GM23338 (cell line): ENCODE data around the gene DCDC1.

Experiments
- CREB1 ChIP-seq: fragments of 250-450 bp; sonication (Bioruptor Pico); IDR thresholded peaks from 2 replicates; pipeline ENCODE4 v1.5.0; 2020; ENCODE audit warnings: low read depth, mild to moderate bottlenecking, moderate library complexity
- CTCF ChIP-seq, 2 experiments: fragments of 200-600 bp in 1 of 2; sonication (generic) in 1 of 2; conservative IDR thresholded peaks; 2 replicates each; pipeline versions ENCODE4 v1.5.1 to v1.6.1; 2016 to 2017; ENCODE audit warnings: antibody characterized with exemption in 2 of 2, low read depth in 2 of 2, mild to moderate bottlenecking in 2 of 2, moderate library complexity in 1 of 2
- EZH2 ChIP-seq: fragments of 200-600 bp; sonication (generic); IDR thresholded peaks from one replicate; pipeline ENCODE4 v1.8.0; 2017; ENCODE audit warnings: antibody characterized with exemption, mild to moderate bottlenecking, low read depth; ENCODE audit not compliant: unreplicated experiment
- EZH2phosphoT487 ChIP-seq: fragments of 200-600 bp; sonication (generic); IDR thresholded peaks from one replicate; pipeline ENCODE4 v1.8.1; 2018; ENCODE audit warnings: antibody characterized with exemption; ENCODE audit not compliant: unreplicated experiment
- POLR2AphosphoS5 ChIP-seq: IDR thresholded peaks from 2 replicates; pipeline ENCODE4 v1.6.1; 2016; ENCODE audit warnings: antibody characterized with exemption, low read depth
- STAT1 ChIP-seq: IDR thresholded peaks from one replicate; pipeline ENCODE4 v1.6.1; 2016; ENCODE audit warnings: antibody characterized with exemption; ENCODE audit not compliant: unreplicated experiment

- TF ChIP-seq POLR2AphosphoS5 (no peak), CTCF (conservative IDR thresholded peaks at IDR 0.05; ENCODE audit: low read depth in 2 of 2) (peak; percentile 45 to 47; a peak in 3 of 4 replicates), EZH2phosphoT487 (no peak), EZH2 (no peak), STAT1 (no peak), CREB1 (CRISPR knock-in tag) (no peak)
These were observed 133.4 kb downstream of the DCDC1 start for GRCh38 chr11:31236143-31236542.
